Stimulated activated CD4-positive, alpha-beta T cell treated with anti-CD3 and anti-CD28 coated beads, Interleukin-4, amount 100 ng/mL, for 24 hours (primary cell): Measurements from ENCODE around the gene OR2T6.
"Not testable (repeated sequence)": the region's sequence is repeated elsewhere in the genome, so short reads cannot be mapped to it uniquely, and the experiment has no call there.

ENCODE experiments used
- DNase-seq: peaks from one replicate; pipeline ENCODE4 v3.0.0-alpha.2; 2020

OR2T6 gene

GRCh38 chr1:248375446-248375845 lies at the start of gene OR2T6:
OR2T6 (plus strand) TSS chr1:248375746; CDS start chr1:248387609, 11,863 bp downstream.
- DNase-seq = no peak

- no peak for DNase-seq
Observed at GRCh38 chr1:248343451-248343850, 32.1 kb upstream of the OR2T6 start.

GRCh38 chr1:248348475-248348874 lies 27.1 kb upstream of the OR2T6 start, which contains the start of gene OR14C36:
OR14C36 (plus strand) TSS chr1:248348775; CDS start chr1:248348775, 0 bp downstream.
- DNase-seq = no peak

DNA sequence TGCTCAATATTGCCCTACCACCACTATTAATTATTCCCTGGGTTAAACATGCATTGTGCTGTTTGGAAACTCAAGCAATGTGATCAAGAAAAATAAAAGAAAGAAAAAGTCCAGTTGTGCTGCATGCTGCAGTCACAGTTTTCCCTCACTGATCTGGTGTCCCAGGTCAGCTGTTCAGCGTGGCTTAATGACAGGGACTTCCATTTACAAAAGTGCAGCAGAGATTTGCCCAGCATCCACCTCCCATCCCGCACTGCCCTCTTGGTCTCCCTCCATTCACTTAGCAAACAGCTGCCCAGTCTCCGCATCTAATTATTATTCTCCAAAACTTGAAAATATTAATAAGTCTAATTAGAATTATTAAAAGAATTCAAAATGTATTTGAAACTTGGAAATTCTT lies 16.1 kb upstream of the OR2T6 start:
- DNase-seq = no peak

DNA sequence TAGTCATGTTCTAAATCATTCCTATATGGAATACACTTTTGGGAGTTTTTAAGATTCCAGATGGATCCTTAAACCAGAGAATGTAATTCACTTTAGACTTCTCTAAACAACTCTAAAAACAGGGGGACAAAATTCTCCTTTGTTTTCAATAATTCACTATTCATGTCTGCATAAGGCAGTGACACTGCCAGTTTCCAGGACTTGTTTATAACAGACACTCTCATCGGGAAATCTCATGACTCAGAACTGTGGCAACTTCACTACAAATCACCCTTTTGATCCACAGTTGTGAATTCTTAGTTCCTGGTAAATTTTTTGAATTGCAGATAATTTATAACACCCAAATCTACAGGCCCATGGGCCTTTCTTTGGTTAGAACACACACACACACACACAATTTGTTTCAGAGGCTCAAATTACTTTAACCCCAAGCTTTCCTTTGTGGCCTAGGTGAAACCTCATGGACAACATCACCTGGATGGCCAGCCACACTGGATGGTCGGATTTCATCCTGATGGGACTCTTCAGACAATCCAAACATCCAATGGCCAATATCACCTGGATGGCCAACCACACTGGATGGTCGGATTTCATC lies 14.3 kb upstream of the OR2T6 start, which contains the start of gene OR2T4:
Gene OR2T4, plus strand, starts transcription at position 545 of the 595 bp plus-strand sequence. Its CDS starts 0 bp downstream, at position 545.
- DNase-seq = no peak

DNA sequence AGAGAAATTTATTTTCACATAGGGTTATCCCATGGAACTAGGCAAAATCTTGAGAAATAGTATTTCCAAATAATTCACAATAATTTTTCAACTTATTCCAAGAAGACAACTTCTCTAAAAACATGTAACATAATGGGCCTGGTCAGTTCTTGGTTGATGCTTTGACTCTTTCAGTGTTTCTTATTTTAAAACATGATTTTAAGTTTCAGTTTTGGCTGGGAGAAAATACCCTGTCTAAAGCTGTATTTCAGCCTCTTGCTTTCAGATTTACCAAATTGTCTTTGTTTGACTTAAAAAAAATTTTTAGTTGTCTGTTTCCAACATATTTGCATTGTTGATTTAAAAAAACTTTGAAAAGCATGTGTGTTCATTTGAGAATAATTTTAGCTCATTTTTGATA lies 8.9 kb upstream of the OR2T6 start:
- DNase-seq = no peak

DNA sequence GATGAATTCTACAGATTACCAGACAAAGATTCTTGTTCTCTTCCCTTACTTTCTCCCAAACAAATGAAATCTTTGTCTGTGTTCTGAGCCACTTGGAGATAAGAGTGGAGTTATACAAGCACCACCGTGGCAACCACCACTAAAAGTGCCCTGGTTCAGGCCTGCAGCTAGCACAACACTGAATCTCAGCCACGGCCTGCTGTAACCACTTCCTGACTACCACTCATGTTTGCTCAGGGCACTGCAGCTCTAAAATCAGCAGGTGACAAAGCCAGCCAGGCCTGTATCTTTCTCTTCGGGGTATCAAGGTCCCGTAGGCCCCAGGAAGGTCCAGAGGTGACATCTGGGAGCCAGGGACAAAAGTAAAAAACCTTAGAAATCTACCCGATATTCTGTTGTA lies 3.2 kb upstream of the OR2T6 start:
- no peak for DNase-seq

DNA sequence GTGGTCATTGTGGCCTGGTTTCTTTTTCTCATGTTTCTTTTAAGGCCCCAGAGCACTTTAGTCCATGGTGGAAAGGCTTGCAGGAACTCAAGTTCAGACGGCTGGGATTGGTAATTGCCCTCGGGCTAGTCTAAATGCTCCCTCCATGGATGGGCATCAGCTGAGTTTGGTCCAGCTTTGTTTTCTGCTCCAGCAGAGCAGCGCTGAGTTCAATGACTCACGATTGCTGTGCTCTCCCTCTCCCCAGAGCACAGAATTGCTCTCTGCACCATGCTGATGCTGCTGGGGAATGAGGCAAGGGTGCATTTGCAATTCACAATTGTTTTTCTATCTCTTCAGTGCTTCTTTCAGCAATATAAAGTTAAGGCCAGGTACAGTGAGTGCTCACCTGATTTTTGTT lies 1.8 kb upstream of the OR2T6 start:
- no peak for DNase-seq

DNA sequence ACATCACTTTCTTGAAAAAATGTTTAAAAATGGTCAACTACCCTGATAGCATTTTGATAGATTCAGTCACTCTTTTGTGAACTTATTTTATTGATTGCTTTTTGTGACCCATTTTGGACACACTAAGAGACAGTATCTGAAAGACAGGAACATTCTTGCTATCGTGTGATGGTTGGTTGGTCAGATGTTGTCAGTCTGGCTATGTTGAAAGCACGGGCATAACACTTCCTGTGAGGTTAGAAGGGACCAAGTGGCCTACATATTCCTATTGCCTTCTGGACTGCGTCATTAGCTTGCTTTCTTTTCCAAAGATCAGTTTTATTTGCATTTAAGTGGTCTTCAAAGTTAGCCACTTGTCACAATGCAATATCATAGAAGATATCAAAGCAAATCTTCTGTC lies 1.4 kb downstream of the OR2T6 start:
- DNase-seq = no peak

DNA sequence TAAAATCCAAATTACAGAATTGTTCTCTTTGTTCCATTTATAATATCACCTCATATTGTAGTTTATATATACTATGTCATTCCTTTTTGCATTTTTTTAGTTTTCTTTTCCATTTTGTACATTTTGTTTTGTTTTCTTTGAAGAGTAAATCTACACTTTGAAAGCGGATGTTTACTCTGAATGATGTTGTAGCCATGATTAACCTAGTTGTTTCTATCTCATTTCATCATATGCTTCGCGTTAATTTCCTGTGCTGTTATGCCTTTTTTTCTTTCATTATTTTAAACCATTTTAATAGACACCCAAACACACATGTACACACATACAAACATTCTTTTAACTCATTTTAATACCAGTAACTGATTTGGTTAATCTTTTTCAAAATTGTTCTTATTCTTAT lies 5.3 kb downstream of the OR2T6 start:
- DNase-seq = no peak

DNA sequence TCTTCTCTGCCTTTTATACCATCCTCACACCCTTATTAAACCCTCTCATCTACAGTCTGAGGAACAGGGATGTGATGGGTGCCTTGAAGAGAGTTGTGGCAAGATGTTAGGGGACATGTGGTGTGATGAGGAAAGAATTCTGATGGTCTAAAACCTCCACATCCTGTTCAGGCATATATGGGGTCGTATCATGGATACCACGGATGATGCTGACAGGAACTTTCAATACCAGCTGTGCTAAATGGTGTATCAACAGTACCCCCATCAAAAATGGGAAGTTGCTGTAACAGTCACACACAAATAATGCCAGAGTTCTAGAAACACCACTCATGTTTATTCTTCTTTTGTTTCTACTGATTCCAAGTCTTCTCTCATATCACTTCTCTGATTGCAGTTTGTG lies 12.9 kb downstream of the OR2T6 start:
- DNase-seq = no peak

- no peak for DNase-seq
Observed at GRCh38 chr1:248393050-248393449, 17.5 kb downstream of the OR2T6 start.

GRCh38 chr1:248402748-248403147 lies 27.2 kb downstream of the OR2T6 start, which contains the start of gene OR2T1:
OR2T1 (plus strand) TSS chr1:248403048; CDS start chr1:248406148, 3,100 bp downstream.
- no peak for DNase-seq

GRCh38 chr1:248404024-248404423 lies 28.5 kb downstream of the OR2T6 start:
- DNase-seq = no peak

- DNase-seq = no peak
Observed at GRCh38 chr1:248406721-248407692, 31.5 kb downstream of the OR2T6 start.

DNA sequence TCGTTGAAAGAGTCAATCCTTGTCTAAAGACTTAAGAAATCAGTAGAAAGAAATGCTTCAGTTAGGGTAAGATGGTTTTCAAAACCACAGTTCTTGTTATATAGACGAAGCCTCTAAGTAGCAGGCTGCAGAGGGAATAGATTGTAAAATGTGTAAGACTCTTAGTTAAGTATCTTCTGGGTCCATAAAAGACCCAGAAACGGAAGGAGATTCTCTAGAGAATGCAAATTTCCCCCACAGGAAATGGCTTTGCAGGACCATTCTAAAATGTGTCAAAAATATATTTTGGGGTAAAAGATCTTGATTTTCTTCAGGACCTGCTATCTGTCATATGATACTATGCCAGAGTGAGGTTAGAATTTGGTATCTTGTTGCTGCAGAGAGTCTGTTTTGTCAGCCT lies 40.7 kb downstream of the OR2T6 start:
- DNase-seq = no peak

DNA sequence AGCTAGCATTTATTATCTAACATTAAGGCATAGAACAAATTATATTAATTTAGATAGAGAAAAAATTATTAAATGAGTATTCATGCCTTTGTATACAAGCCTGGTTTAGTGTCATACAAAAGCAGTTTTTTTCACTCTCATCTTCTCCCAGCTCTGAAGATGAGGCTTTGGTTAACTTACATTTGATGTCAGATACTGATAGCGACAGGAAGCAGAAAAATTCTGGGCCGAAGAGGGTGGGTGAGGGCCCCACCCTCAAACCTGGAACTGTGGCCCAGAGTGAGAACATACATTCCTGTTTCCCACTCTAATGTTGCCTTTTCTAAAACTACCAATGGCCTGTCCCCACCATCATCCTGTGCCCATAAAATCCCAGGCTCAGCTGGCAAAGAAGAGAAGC lies 42.3 kb downstream of the OR2T6 start:
- no peak for DNase-seq

GRCh38 chr1:248421384-248421783 lies 45.8 kb downstream of the OR2T6 start:
- no peak for DNase-seq

GRCh38 chr1:248427526-248428191 lies 52.1 kb downstream of the OR2T6 start:
- DNase-seq = not testable (repeated sequence)

DNA sequence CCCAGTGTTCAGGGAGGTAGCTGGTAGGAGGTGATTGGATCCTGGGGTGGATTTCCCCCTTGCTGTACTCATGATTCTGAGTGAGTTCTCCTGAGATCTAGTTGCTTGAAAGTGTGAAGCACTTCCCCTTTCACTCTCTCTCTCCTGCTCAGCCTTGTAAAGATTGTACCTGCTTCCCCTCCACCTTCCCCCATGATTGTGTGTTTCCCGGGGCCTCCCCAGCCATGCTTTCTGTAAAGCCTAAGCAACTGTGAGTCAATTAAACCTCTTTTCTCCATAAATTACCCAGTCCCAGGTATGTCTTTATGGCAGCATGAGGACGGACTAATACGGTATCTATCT lies 52.6 kb downstream of the OR2T6 start:
- not testable (repeated sequence) for DNase-seq

DNA sequence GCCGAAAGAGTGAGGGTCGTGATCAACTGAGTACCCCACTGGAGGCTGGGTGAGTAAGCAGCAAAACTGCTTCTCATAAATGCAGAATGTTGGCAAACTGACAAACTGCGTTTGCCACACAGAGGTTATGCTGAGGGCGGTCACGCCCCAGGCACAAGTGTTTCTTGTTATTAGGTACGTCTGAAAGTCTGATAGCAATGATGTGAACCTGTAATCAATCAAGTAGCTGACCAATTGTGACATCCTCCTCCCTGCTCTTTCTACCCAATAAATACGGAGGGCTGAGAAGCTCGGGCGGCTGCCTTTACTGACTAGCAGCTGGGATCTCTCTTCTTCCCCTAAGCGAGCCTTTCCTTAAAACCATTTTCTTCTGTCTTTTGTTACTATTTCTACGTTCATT lies 56.1 kb downstream of the OR2T6 start:
- DNase-seq = not testable (repeated sequence)

DNA sequence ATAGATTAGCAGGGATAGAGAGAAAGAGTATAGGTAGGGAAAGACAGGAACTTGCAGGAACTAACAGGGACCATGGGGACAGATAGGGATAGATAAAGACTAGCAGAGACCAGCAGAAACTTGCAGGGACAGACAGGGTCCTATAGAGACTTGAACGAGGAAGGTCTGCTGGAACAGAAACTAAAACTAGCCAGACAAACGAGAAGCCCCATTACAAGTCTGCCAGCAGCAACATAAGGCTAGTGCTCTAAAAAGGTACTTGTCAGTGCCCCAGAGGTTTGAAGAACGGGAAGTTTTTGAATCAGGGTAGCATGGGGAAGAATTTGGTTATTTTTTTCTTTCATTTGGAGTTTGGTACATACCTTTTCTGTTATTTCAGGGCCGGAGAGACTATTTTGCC lies 56.7 kb downstream of the OR2T6 start:
- not testable (repeated sequence) for DNase-seq

DNA sequence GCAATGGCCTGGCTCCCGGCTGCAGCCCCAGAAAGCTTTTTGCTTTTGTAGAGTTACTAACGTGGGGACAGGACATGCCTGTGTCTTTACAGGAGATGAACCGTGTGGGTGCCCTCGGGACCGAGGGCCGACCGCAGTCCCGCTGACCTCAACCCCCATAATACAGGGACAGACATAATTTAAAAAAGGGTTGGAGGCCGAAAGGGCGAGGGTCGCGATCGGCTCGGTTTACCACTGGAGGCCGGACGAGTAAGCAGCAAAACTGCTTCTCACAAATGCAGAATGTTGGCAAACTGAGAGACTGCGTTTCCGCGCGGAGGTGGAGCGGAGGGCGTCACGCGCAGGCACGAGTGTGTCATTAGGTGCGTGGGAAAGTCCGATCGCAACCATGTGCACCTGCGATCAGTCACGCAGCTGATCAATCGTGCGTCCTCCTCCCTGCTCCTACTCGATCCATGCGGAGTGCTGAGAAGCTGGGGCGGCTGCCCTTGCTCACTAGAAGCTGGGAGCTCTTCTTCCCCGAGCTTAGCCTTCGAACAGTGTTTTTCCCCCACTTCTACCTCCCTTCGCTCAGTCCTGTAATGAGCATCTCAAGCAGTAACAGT lies 58.4 kb downstream of the OR2T6 start:
- DNase-seq = not testable (repeated sequence)
